Measurements from ENCODE around the gene ADAM22.
"Not testable (repeated sequence)": the region's sequence is repeated elsewhere in the genome, so short reads cannot be mapped to it uniquely, and the experiment has no call there.

Gene ADAM22, protein sequence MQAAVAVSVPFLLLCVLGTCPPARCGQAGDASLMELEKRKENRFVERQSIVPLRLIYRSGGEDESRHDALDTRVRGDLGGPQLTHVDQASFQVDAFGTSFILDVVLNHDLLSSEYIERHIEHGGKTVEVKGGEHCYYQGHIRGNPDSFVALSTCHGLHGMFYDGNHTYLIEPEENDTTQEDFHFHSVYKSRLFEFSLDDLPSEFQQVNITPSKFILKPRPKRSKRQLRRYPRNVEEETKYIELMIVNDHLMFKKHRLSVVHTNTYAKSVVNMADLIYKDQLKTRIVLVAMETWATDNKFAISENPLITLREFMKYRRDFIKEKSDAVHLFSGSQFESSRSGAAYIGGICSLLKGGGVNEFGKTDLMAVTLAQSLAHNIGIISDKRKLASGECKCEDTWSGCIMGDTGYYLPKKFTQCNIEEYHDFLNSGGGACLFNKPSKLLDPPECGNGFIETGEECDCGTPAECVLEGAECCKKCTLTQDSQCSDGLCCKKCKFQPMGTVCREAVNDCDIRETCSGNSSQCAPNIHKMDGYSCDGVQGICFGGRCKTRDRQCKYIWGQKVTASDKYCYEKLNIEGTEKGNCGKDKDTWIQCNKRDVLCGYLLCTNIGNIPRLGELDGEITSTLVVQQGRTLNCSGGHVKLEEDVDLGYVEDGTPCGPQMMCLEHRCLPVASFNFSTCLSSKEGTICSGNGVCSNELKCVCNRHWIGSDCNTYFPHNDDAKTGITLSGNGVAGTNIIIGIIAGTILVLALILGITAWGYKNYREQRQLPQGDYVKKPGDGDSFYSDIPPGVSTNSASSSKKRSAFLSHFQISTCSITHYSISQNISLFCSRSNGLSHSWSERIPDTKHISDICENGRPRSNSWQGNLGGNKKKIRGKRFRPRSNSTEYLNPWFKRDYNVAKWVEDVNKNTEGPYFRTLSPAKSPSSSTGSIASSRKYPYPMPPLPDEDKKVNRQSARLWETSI

DNA sequence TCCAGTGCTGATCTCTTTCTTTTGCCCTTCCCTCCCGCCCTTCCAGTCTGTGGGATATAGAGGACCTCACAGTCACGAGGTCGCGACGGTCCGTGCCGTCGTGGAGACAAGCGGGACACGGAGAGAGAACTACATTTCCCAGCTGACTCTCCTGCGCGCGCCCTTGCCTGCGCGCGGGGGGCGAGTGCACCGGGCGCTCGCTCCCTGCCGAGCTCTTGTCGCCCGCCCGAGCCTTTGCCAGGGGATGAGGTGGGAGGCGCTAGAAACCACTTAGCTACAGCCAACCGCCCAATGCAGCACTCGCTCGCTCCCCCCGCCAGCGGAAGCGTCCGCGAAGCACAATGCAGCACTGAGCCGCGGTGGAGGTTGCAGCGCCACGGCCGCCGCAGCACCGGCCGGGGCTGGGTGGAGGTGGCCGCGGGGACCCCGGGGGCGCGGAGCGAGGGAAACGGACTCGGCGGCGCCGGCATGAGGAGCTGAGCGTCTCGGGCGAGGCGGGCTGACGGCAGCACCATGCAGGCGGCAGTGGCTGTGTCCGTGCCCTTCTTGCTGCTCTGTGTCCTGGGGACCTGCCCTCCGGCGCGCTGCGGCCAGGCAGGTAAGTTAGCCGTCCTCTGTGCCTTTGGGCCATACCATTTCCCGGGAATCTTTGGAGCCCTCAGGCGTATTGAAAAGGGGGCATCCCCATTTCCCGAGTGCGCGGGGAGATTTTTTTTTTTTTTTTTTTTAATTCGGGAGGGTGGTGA, at the start of gene ADAM22:
Gene ADAM22 (plus strand): TSS at position 299 of the 746 bp plus-strand sequence. CDS start 215 bp downstream, at position 514.
- DNase-seq: peak; percentile 89

DNA sequence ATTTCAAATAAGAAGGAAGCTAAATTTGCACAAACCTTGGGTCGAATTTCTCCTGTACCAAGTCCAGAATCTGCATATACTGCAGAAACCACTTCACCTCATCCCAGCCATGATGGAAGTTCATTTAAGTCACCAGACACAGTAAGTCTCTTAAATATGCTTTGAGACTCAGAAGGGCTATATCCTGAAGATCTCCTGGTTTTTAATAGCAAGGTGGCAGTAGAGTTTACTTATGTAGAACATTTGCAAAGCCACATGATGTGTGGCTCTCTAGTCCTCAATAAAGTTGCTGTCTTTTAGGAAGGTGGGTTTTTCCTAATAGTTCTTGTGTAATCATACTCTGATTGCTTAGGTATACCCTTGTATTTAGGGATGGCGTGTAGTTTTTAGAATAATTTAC, 49.0 kb upstream of the ADAM22 start:
- DNase-seq: no peak

DNA sequence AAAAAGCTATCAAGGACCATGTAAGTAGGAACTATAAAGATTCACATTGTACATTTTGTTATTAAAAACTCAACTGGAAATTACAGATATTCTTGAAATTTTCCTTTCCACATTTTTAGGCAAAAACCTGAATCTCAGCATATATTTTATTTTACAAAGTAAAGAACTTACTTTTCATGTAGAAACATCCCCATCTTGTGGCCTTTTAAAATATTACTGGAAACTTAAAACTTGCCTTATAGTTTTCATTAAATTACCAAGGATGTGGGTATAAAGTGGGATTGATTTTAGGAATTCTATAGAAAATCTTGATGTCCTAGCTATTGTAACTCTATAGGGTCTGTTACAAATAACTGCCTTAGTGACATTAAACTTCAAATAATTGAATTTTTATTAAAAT, 47.2 kb upstream of the ADAM22 start:
- DNase-seq: peak; percentile 64

- no peak for DNase-seq
Measured at GRCh38 chr7:87895363-87895762, 38.7 kb upstream of the ADAM22 start.

GRCh38 chr7:87899255-87899654, 34.8 kb upstream of the ADAM22 start:
- no peak for DNase-seq

DNA sequence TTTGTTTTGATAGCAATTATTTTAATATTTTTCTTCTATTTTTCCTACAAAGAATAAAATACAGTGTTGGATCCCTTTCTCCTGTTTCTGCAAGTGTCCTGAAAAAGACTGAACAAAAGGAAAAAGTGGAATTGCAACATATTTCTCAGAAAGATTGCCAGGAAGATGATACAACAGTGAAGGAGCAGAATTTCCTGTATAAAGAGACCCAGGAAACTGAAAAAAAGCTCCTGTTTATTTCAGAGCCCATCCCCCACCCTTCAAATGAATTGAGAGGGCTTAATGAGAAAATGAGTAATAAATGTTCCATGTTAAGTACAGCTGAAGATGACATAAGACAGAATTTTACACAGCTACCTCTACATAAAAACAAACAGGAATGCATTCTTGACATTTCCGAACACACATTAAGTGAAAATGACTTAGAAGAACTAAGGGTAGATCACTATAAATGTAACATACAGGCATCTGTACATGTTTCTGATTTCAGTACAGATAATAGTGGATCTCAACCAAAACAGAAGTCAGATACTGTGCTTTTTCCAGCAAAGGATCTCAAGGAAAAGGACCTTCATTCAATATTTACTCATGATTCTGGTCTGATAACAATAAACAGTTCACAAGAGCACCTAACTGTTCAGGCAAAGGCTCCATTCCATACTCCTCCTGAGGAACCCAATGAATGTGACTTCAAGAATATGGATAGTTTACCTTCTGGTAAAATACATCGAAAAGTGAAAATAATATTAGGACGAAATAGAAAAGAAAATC, 26.7 kb upstream of the ADAM22 start:
- not testable (repeated sequence) for DNase-seq

DNA sequence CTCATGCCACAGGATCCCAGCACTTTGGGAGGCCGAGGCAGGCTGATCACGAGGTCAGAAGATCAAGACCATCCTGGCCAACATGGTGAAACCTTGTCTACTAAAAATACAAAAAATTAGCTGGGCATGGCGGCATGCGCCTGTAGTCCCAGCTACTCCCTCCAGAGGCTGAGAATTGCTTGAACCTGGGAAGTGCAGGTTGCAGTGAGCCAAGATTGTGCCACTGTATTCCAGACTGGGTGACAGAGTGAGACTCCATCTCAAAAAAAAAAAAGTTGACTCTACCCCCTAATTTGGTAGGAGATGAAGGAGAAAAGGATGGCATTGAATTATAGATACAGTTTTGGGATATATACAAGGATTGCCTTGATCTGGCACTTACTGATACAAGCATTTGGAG, 25.2 kb upstream of the ADAM22 start:
- DNase-seq: not testable (repeated sequence)

GRCh38 chr7:87912121-87912520, 21.9 kb upstream of the ADAM22 start:
- no peak for DNase-seq

GRCh38 chr7:87918740-87919139, 15.3 kb upstream of the ADAM22 start:
- no peak for DNase-seq

- no peak for DNase-seq
Measured at GRCh38 chr7:87919875-87920274, 14.2 kb upstream of the ADAM22 start.

- DNase-seq: no peak
Measured at GRCh38 chr7:87920578-87920977, 13.5 kb upstream of the ADAM22 start.

DNA sequence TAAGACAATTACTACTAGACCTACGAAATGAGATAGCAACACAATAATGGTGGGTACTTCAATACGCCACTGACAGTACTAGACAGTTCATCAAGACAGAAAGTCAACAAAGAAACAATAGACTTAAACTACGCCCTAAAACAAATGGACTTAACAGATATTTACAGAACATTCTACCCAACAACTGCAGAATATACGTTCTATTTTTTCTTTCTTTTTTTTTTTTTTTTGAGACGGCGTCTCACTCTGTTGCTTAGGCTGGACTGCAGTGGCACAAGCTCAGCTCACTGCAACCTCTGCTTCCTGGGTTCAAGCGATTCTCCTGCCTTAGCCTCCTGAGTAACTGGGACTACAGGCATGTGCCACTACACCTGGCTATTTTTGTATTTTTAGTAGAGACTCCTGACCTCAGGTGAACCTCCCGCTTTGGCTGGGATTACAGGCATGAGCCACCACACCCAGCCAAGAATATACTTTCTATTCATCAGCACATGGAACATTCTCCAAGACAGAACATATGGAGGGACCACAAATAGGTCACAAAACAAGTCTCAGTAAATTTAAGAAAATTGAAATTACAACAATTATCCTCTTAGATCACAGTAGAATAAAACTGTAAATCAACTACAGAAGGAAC, 11.2 kb upstream of the ADAM22 start:
- DNase-seq: not testable (repeated sequence)

DNA sequence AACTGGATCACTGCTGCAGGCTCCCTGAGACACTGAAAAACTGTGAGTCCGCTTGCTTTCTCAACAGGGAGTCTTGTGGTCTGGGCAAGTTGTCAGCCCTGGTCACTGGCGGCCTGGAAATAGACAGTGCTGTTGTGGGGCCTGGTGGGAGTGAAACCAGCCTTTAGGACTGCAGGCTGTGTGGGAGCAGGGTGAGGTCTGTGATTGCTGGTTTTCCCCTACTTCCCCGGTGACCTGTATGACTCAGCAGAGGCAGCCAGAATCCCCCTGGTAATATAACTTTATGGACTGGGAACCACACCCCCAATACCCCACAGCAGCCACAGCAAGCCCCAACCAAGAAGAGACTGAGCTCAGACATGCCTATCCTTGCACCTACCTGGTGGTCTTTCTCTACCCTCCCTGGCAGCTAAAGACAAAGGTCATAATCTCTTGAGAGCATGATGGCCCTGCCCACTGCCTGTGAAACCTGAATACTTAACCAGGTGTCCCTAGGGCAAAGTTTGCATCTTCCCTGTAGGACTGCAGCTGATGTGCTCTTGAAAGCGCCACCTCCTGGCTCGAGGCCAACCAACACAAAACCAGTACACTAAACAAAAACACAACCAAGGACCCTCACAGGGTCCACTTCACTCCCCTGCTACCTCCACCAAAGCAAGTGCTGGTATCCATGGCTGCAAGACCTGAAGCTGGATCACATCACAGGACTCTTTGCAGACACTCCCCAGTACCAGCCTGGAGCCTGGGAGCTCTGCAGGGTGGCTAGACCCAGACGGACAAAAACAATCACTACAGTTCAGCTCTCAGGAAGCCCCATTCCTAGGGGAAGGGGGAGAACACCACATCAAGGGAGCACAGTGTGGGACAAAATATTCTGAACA, 7.2 kb upstream of the ADAM22 start:
- DNase-seq: no peak

- no peak for DNase-seq
Measured at GRCh38 chr7:87933605-87933952, 472 bp upstream of the ADAM22 start.

- peak; percentile 16 for DNase-seq
Measured at GRCh38 chr7:87934699-87935383, 790 bp downstream of the ADAM22 start.

- DNase-seq: no peak
Measured at GRCh38 chr7:87935384-87935706, 1.3 kb downstream of the ADAM22 start.

GRCh38 chr7:87941138-87941537, 7.1 kb downstream of the ADAM22 start:
- DNase-seq: no peak

GRCh38 chr7:87944547-87944946, 10.5 kb downstream of the ADAM22 start:
- DNase-seq: no peak

DNA sequence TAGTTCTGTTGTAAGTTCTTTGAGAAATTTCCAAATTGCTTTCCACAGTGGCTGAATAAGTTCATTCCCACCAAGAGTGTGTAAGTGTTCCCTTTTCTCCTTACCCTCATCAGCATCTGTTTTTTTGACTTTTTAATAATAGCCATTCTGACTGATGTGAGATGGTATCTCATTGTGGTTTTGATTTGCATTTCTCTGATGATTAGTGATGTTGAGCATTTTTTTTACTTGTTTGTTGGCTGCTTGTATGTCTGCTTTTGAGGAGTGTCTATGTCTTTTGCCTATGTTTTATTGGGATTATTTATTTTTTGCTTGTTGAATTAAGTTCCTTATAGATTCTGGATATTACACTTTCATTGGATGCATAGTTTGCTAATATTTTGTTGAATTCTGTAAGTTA, 11.9 kb downstream of the ADAM22 start:
- not testable (repeated sequence) for DNase-seq

DNA sequence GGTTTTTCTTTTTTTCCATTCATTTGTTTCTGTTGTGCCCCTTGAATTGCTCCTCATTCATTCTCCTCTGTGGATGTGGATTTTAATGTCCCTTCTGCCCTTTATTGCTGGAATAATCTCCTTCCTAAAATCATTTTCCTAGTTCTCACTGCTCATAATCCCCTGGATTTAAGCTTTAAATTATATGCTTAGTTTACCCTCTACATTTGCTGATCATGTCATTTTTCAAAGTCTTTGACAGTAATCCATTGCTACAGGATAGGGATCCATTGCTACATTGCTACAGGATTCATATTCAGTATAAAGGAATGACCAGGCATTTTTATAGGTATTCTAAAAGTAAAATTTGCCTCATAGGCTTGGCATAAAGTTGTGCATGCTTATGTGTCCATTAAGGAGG, 14.3 kb downstream of the ADAM22 start:
- DNase-seq: no peak

Measured in CD4-positive, alpha-beta T cell treated with Interleukin-17A for 1 hour (primary cell).